GM18519 (cell line): ENCODE data around the gene EFHD2.
"Not testable (repeated sequence)": the region's sequence is repeated elsewhere in the genome, so short reads cannot be mapped to it uniquely, and the experiment has no call there.

Source experiments
- ATAC-seq: cut with Tn5 transposase; IDR thresholded peaks from one replicate; pipeline ENCODE4 v1.9.1; 2021; ENCODE audit warnings: mild to moderate bottlenecking, moderate library complexity; ENCODE audit not compliant: unreplicated experiment, low FRiP score

The EFHD2 gene

GRCh38 chr1:15449567-15449966, 39.9 kb downstream of the EFHD2 start:
- ATAC-seq, result no peak

DNA sequence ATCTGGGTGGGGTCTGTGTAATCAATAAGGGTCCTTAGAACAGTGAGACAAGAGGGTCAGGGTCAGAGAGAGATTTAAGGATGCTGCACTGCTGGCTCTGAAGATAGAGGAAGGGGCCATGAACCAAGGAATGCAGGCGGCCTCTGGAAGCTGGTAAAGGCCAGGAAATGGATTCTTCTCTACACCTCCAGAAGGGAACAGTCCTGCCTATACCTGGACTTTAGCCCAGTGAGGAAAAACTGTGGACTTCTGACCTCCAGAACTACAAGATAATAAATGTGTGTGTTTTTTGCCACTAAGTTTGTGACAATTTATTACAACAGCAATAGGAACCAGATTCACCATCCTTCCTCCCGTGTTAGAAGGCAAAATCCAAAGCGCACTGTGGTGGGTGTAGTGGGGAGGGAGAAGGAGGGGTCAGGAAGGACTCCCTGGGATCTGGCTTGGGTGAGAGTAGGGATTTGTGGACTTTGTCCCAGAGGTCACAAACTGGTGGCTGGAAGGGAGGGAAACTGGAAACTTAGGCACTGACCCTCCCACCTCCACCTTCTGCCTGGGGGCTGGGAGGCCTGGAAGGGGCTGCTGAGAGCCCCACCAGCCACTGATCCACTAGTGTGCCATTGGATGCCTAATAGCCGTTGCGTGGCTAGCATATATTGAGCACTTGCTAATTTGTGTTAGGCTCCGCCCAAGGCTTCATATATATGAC, 41.5 kb downstream of the EFHD2 start:
- ATAC-seq, result no peak

DNA sequence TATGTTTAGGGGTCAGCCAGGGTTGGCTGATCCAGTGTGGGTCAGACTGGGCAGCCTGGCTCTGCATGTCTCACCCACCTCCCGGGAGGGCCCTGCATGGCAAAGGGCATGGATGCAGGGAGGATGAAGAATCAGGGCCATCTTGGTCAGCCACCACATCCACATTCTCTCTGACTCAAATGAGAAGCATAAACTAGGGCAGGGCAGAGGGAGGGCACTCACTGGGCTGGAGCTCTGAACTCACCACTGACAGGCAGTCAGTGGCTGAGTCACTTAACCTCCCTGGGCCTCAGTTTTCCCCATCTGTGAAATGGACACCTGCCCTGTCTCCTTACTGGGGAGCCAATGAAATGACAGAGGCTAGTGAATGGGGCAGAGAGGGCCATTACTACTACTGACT, 42.5 kb downstream of the EFHD2 start:
- no peak for ATAC-seq

DNA sequence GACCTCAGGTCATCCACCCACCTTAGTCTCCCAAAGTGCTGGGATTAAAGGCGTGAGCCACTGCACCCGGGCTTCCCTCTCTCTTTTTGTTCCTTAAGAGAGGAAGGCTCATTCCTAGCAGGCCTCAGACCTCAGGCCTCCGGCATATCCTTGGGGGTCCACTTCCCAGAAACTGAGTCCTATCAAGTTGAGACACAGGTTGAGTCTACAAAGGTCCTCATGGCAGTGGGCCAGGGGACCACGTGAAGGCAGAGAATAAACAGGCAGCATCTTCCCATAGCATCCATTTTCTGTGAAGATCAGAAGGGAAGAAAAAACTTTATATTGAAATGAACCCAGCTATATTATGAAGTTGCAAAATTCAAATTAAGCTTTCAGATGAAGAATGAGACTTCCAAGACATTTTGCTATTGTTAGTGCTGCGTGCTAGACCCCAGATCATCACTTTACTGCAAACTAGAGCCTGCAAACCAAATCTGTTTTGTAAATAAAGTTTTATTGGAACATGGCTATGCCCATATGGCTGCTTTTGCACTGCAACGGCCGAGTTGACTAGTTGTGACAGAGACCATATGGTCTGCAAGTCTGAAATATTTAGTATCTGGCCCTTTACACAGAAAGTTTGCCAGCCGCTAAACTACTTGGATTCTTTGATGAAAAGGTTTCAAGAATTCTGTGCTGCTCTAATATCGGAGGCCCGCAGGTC, 43.3 kb downstream of the EFHD2 start:
- no peak for ATAC-seq

GRCh38 chr1:15453734-15454133, 44.0 kb downstream of the EFHD2 start:
- no peak for ATAC-seq

GRCh38 chr1:15454256-15454655, 44.6 kb downstream of the EFHD2 start:
- no peak for ATAC-seq

- no peak for ATAC-seq
Measured at GRCh38 chr1:15455522-15455921, 45.8 kb downstream of the EFHD2 start.

- no peak for ATAC-seq
Measured at GRCh38 chr1:15456313-15456954, 46.7 kb downstream of the EFHD2 start, which contains the start of gene CELA2A. Gene CELA2A, plus strand, starts transcription at chr1:15456732. Its CDS starts 22 bp downstream, at chr1:15456754.

GRCh38 chr1:15457585-15457984, 47.9 kb downstream of the EFHD2 start:
- ATAC-seq, result no peak

DNA sequence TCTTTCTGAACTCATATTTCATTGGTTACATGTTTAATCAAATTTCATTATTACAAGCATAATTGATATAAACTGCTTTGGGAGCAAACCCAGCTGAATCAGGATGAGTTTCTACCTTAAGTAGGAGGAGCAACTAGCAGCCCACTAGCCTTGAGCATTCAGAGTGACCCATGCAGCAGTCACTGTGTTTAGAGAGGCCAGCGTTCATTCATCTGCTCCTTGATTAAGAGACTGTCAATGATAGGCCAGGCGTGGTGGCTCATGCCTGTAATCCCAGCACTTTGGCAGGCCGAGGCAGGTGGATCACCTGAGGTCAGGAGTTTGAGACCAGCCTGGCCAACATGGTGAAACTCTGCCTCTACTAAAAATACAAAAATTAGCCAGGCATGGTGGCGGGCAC, 48.7 kb downstream of the EFHD2 start:
- ATAC-seq, result not testable (repeated sequence)

DNA sequence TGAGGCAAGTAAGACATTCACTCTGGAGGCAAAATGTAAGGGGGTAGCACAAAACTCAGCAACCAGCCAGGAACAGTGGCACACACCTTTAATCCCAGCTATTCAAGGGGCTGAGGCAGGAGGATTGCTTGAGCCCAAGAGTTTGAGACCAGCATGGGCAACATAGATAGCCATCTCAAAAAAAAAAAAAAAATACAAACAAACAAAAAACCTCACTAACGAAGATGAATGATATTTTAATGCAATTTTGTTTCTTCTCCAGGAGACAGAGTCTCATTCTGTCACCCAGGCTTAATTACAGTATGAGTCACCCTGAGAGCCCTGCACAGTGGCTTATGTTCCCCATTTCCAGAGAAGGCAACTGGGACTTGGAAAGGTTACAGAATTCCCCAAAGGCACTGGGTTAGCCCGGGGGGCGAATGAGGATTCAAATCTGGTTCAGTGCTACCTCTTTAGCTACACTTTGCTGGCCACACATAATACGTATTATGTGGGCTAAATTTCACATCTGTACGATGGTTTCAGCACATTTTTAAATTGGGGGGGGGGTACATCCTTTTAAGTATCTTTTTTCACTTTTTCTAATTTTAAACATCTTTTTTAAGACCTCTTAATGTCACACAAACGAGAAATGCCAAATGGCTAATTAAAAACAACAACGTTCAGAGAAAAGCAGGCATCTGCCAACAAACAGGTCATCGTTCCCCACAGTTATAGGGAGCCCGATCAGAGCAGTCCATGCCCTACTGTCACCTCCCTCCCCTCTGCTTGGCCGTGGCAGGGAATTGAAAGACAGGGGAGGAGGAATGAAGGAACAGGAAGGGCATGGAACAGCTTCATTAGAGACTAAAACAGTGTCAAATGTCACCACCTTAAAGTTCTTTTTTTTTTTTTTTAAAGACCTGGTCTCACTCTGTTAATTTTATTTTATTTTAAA, 50.4 kb downstream of the EFHD2 start:
- no peak for ATAC-seq

DNA sequence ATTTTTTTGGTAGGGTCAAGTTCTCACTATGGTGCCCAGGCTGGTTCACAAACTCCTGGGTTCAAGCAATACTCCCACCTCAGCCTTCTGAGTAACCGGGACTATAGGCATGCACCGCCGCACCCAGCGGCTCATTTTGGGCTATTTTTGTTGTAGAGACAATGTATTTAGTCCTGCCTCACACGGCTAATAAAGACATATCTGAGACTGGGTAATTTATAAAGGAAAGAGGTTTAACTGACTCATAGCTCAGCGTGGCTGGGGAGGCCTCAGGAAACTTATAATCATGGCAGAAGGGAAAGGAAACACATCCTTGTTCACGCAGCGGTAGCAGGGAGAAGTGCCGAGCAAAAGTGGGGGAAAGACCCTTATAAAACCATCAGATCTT, 51.0 kb downstream of the EFHD2 start:
- no peak for ATAC-seq

DNA sequence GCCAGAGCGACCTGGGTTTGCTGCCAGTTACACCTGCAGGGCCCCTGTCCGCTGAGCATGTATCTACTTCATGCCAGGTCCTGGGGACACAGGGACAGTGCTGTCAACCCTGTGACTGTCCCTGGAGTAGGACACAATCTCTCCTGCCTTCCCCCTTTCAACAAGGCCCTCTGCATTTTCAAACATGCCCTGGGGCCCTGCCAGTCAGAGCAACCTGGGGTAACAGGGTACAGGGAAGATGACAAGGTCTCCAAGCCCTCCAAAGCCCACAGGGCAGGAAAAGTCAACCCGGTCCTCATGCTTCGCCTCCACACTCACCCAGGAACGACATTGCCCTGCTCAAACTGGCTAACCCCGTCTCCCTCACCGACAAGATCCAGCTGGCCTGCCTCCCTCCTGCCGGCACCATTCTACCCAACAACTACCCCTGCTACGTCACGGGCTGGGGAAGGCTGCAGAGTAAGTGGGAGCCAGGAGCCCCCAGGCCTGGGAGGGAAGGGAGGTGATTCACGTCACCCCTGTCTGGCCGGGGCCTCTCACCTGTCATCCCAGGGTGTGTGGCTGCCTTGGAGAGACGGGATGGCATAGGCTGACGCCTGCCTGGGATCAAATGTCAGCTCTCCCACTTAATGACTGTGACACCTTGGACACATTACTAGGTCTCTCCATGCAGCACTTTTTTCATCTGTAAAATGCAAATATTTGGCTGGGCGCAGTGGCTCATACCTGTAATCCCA, 53.5 kb downstream of the EFHD2 start:
- not testable (repeated sequence) for ATAC-seq

- not testable (repeated sequence) for ATAC-seq
Measured at GRCh38 chr1:15463926-15464322, 54.2 kb downstream of the EFHD2 start.

- ATAC-seq, result no peak
Measured at GRCh38 chr1:15465674-15466073, 56.0 kb downstream of the EFHD2 start.

GRCh38 chr1:15466955-15467625, 57.4 kb downstream of the EFHD2 start:
- not testable (repeated sequence) for ATAC-seq

- no peak for ATAC-seq
Measured at GRCh38 chr1:15468145-15468544, 58.5 kb downstream of the EFHD2 start.

DNA sequence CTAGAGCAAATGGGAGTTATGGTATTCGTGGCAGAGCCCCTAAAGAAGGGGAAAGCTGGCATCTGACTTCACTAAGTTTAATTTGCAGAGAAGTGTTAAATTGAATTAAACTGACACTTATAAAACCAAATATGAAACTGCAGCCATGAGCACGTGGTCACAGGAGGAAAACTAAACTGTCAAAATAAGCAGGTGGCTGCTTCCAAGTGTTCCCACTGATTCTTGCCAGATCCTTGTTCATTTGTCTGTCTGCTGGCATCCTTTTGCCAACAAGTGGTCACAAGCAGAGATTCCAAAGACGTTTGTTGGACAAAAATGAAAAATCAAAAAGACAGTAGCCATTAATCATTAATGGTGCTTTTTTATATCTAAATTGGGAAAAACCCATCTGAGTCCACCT, 59.7 kb downstream of the EFHD2 start:
- no peak for ATAC-seq

DNA sequence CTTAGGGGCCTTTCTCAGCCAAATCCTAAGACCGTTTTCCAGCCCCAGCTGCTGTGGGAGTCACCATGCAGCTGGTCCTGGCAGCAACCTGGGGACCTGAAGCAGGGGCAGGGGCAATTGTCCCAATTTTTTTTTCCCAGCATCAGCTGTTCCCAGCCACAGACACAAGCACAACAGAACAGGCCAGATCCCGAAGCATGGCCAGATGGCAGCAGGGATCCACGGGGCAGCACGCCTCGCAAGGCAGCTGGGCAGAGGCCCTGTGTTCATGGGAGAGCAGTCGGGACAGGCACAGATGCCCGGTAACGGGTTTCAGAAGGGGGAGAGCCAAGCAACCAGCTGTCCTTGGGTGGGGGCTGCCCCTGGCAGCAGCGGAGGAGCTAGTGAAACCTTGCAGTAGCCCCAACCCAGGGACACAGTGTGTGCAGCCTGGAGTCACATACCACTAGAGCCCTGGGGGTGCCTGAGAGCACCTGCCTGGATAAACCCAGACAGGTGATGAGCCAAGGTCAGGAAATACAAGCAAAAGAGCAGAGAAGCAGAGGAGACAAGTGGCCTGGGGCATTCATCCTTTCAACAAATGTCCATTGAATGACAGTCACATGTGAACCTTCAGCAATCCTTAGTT, 60.2 kb downstream of the EFHD2 start:
- ATAC-seq, result not testable (repeated sequence)
